ENCODE results near the gene PFN3.
"Not testable (repeated sequence)": the region's sequence is repeated elsewhere in the genome, so short reads cannot be mapped to it uniquely, and the experiment has no call there.

PFN3 gene

GRCh38 chr5:177377851-177378776 is 22.3 kb downstream of the PFN3 start:
- Histone ChIP-seq H3K27ac (replicated peaks) (no peak overlapping the region), H3K27me3 (ENCODE audit: insufficient read depth, poor library complexity, severe bottlenecking) (no peaks in the 10 kb centered on the region), H3K4me3 (replicated peaks; ENCODE audit: insufficient read depth, low read length) (no peak overlapping the region)
- DNase-seq (ENCODE audit: low read depth in 1 of 2, low spot score in 1 of 2) = no peak
- no peak for TF ChIP-seq GABPA (IDR thresholded peaks at IDR 0.05; ENCODE audit: low read depth)

- no peak overlapping the region for H3K4me3 ChIP-seq (replicated peaks; ENCODE audit: insufficient read depth, low read length)
- no peaks in the 10 kb centered on the region for H3K27me3 ChIP-seq (ENCODE audit: insufficient read depth, poor library complexity, severe bottlenecking)
- H3K27ac ChIP-seq (replicated peaks) = no peak overlapping the region
- no peak for TF ChIP-seq CTCF (IDR thresholded peaks at IDR 0.05; ENCODE audit: insufficient read depth, low read length)
- TF ChIP-seq SPI1 (IDR thresholded peaks at IDR 0.05; ENCODE audit: borderline replicate concordance, low read depth) = no peak
- no peak for TF ChIP-seq REST (IDR thresholded peaks at IDR 0.05; ENCODE audit: insufficient replicate concordance, low read depth)
- no peak for TF ChIP-seq GABPA (IDR thresholded peaks at IDR 0.05; ENCODE audit: low read depth)
- no peak for DNase-seq (ENCODE audit: low read depth in 1 of 2, low spot score in 1 of 2)
These were observed 24.4 kb downstream of the PFN3 start for GRCh38 chr5:177376107-177376506.

- DNase-seq (ENCODE audit: low read depth in 1 of 2, low spot score in 1 of 2); H3K27me3 ChIP-seq (ENCODE audit: insufficient read depth, poor library complexity, severe bottlenecking); H3K4me3 ChIP-seq (replicated peaks; ENCODE audit: insufficient read depth, low read length); H3K27ac ChIP-seq (replicated peaks): not testable (repeated sequence)
These were observed 24.9 kb downstream of the PFN3 start for GRCh38 chr5:177375516-177375915.

- TF ChIP-seq SPI1 (IDR thresholded peaks at IDR 0.05; ENCODE audit: borderline replicate concordance, low read depth) (no peak), REST (IDR thresholded peaks at IDR 0.05; ENCODE audit: insufficient replicate concordance, low read depth) (no peak)
- Histone ChIP-seq H3K27me3 (ENCODE audit: insufficient read depth, poor library complexity, severe bottlenecking) (no peaks in the 10 kb centered on the region), H3K27ac (replicated peaks) (no peak overlapping the region), H3K4me3 (replicated peaks; ENCODE audit: insufficient read depth, low read length) (no peak overlapping the region)
- DNase-seq (ENCODE audit: low read depth in 1 of 2, low spot score in 1 of 2) = no peak
These were observed 26.2 kb downstream of the PFN3 start for GRCh38 chr5:177374211-177374610.

GRCh38 chr5:177373806-177374205 is 26.7 kb downstream of the PFN3 start:
- TF ChIP-seq POLR2AphosphoS5 (IDR thresholded peaks at IDR 0.05; ENCODE audit: low read depth) (no peak), GABPA (IDR thresholded peaks at IDR 0.05; ENCODE audit: low read depth) (no peak), SPI1 (IDR thresholded peaks at IDR 0.05; ENCODE audit: borderline replicate concordance, low read depth) (no peak), CTCF (IDR thresholded peaks at IDR 0.05; ENCODE audit: insufficient read depth, low read length) (no peak), REST (IDR thresholded peaks at IDR 0.05; ENCODE audit: insufficient replicate concordance, low read depth) (no peak)
- Histone ChIP-seq H3K27me3 (ENCODE audit: insufficient read depth, poor library complexity, severe bottlenecking) (no peaks in the 10 kb centered on the region), H3K4me3 (replicated peaks; ENCODE audit: insufficient read depth, low read length) (no peak overlapping the region), H3K27ac (replicated peaks) (no peak overlapping the region)
- no peak for DNase-seq (ENCODE audit: low read depth in 1 of 2, low spot score in 1 of 2)
